Measurements from ENCODE around the gene SUPT4H1.
A peak's percentile ranks its signal among the peaks of the same experiment; 100 is the strongest.

SUPT4H1 gene

GRCh38 chr17:58328195-58329034 is 23.6 kb downstream of the SUPT4H1 start, which contains the start of gene TSPOAP1:
TSS of gene TSPOAP1 (minus strand) at chr17:58328795. CDS start at chr17:58327920, 875 bp downstream.
- peak; percentile 79 for DNase-seq

- no peak for DNase-seq
These were observed 24.4 kb downstream of the SUPT4H1 start for GRCh38 chr17:58327363-58328194.

- no peak for DNase-seq
These were observed 25.2 kb downstream of the SUPT4H1 start for GRCh38 chr17:58326609-58327362.

GRCh38 chr17:58325976-58326468 is 26.0 kb downstream of the SUPT4H1 start:
- DNase-seq = no peak

GRCh38 chr17:58325289-58325726 is 26.7 kb downstream of the SUPT4H1 start:
- no peak for DNase-seq

GRCh38 chr17:58324409-58325288 is 27.4 kb downstream of the SUPT4H1 start:
- DNase-seq = no peak

GRCh38 chr17:58324056-58324408 is 28.0 kb downstream of the SUPT4H1 start:
- no peak for DNase-seq

GRCh38 chr17:58323366-58324055 is 28.5 kb downstream of the SUPT4H1 start:
- no peak for DNase-seq

GRCh38 chr17:58322581-58323185 is 29.3 kb downstream of the SUPT4H1 start:
- DNase-seq = no peak

- no peak for DNase-seq
These were observed 30.2 kb downstream of the SUPT4H1 start for GRCh38 chr17:58321571-58322525.

GRCh38 chr17:58320570-58321323 is 31.3 kb downstream of the SUPT4H1 start:
- DNase-seq = no peak

GRCh38 chr17:58320163-58320558 is 31.8 kb downstream of the SUPT4H1 start:
- DNase-seq = no peak

- DNase-seq = no peak
These were observed 32.5 kb downstream of the SUPT4H1 start for GRCh38 chr17:58319173-58320162.

- no peak for DNase-seq
These were observed 33.3 kb downstream of the SUPT4H1 start for GRCh38 chr17:58318627-58319172.

- no peak for DNase-seq
These were observed 33.9 kb downstream of the SUPT4H1 start for GRCh38 chr17:58318065-58318481.

- peak; percentile 76 for DNase-seq
These were observed 34.5 kb downstream of the SUPT4H1 start for GRCh38 chr17:58317421-58318064.

Measured in stimulated activated naive CD4-positive, alpha-beta T cell treated with Interleukin-2 at 50 U/mL for 16 hours (primary cell).